HepG2 (cell line): Measurements from ENCODE around the gene NDUFAF5. TPM values are rescaled to one million over a fixed set of nuclear protein-coding genes. Genes with fewer than 3 reads are reported as not detected.

ENCODE experiments used
- ATF2 ChIP-seq: sonication (generic); formaldehyde crosslinking; IDR thresholded peaks from 2 replicates; pipeline ENCODE4 v1.4.0; 2020; ENCODE audit warnings: missing genetic modification reagents
- CAMTA2 ChIP-seq: sonication (generic); formaldehyde crosslinking; IDR thresholded peaks from 2 replicates; pipeline ENCODE4 v1.4.0; 2020; ENCODE audit warnings: mild to moderate bottlenecking, missing genetic modification reagents, borderline replicate concordance
- CEBPB ChIP-seq: IDR thresholded peaks from 2 replicates; pipeline ENCODE4 v1.6.1; 2011; ENCODE audit warnings: low read depth, low read length, improper control_type of control experiment, borderline replicate concordance
- EP300 ChIP-seq, 3 experiments: sonication (generic) in 1 of 3; formaldehyde crosslinking in 1 of 3; IDR thresholded peaks; 2 replicates each; pipeline versions ENCODE4 v1.5.1 to v1.6.1; 2011 to 2020; ENCODE audit warnings: low read depth in 2 of 3, low read length in 2 of 3, borderline replicate concordance in 1 of 3, improper control_type of control experiment in 1 of 3, mild to moderate bottlenecking in 1 of 3, missing genetic modification reagents in 1 of 3, moderate library complexity in 1 of 3
- FOXA3 ChIP-seq: IDR thresholded peaks from 2 replicates; pipeline ENCODE4 v1.6.1; 2016; ENCODE audit warnings: missing genetic modification reagents, missing compliant biosample characterization
- FOXJ3 ChIP-seq: sonication (generic); formaldehyde crosslinking; IDR thresholded peaks from 2 replicates; pipeline ENCODE4 v1.4.0; 2020; ENCODE audit warnings: missing genetic modification reagents, mild to moderate bottlenecking, borderline replicate concordance
- FUBP1 ChIP-seq: sonication (generic); formaldehyde crosslinking; IDR thresholded peaks from 2 replicates; pipeline ENCODE4 v1.5.1; 2020; ENCODE audit warnings: missing genetic modification reagents, mild to moderate bottlenecking, borderline replicate concordance
- GATAD1 ChIP-seq: IDR thresholded peaks from 2 replicates; pipeline ENCODE4 v1.6.1; 2016; ENCODE audit warnings: missing genetic modification reagents, missing compliant biosample characterization
- KMT2B ChIP-seq: IDR thresholded peaks from 2 replicates; pipeline ENCODE4 v1.6.1; 2016; ENCODE audit warnings: missing genetic modification reagents, missing compliant biosample characterization
- MEF2D ChIP-seq: sonication (generic); formaldehyde crosslinking; IDR thresholded peaks from 2 replicates; pipeline ENCODE4 v1.5.1; 2020; ENCODE audit warnings: mild to moderate bottlenecking, missing genetic modification reagents
- NFATC3 ChIP-seq: sonication (generic); formaldehyde crosslinking; IDR thresholded peaks from 2 replicates; pipeline ENCODE4 v1.5.1; 2020; ENCODE audit warnings: mild to moderate bottlenecking, missing genetic modification reagents
- NFIB ChIP-seq: sonication (generic); formaldehyde crosslinking; IDR thresholded peaks from 2 replicates; pipeline ENCODE4 v1.9.0; 2021; ENCODE audit warnings: missing genetic modification reagents, mild to moderate bottlenecking, borderline replicate concordance
- TARDBP ChIP-seq: sonication (generic); formaldehyde crosslinking; IDR thresholded peaks from 2 replicates; pipeline ENCODE4 v1.8.0; 2022; ENCODE audit warnings: mild to moderate bottlenecking, missing genetic modification reagents
- XRCC5 ChIP-seq: fragments of 200-400 bp; formaldehyde crosslinking; optimal IDR thresholded peaks from 2 replicates; pipeline ENCODE3; 2017; ENCODE audit warnings: mild to moderate bottlenecking, low read length
- ZBTB39 ChIP-seq: sonication (generic); formaldehyde crosslinking; IDR thresholded peaks from 2 replicates; pipeline ENCODE4 v1.5.0; 2020; ENCODE audit warnings: missing genetic modification reagents
- ZBTB44 ChIP-seq: sonication (generic); formaldehyde crosslinking; IDR thresholded peaks from 2 replicates; pipeline ENCODE4 v1.4.0; 2020; ENCODE audit warnings: missing genetic modification reagents
- ZGPAT ChIP-seq: IDR thresholded peaks from 2 replicates; pipeline ENCODE4 v1.6.1; 2016; ENCODE audit warnings: mild to moderate bottlenecking
- ZNF335 ChIP-seq: sonication (generic); formaldehyde crosslinking; IDR thresholded peaks from 2 replicates; pipeline ENCODE4 v1.4.0; 2020; ENCODE audit warnings: missing genetic modification reagents
- ZNF343 ChIP-seq: sonication (generic); formaldehyde crosslinking; IDR thresholded peaks from 2 replicates; pipeline ENCODE4 v1.4.0; 2020; ENCODE audit warnings: mild to moderate bottlenecking, missing genetic modification reagents
- ZNF547 ChIP-seq: sonication (generic); formaldehyde crosslinking; IDR thresholded peaks from 2 replicates; pipeline ENCODE4 v1.5.1; 2020; ENCODE audit warnings: mild to moderate bottlenecking, missing genetic modification reagents
- polyA plus RNA-seq, 8 experiments: library from polyadenylated mRNA; depleted of rRNA in 3 of 8; stranded (reverse) in 7 of 8; unstranded in 1 of 8; fragments of >200 nt; fragmentation: Illumina TruSeq in 4 of 8; extraction: Trizol in 4 of 8; gene quantifications; 2 replicates each; pipeline versions ENCODE4 v1.2.1 to v1.2.3, GENCODE V29; 2011 to 2016; ENCODE audit warnings: low read depth in 4 of 8, missing spikeins in 1 of 8, mixed read lengths in 1 of 8; ENCODE audit not compliant: insufficient read depth in 1 of 8
- total RNA-seq, 5 experiments: library from RNA; depleted of rRNA; stranded (reverse); fragments of >200 nt; fragmentation: Illumina TruSeq; extraction: Trizol; gene quantifications; 2 replicates each; pipeline ENCODE4 v1.2.3, GENCODE V29; 2016; ENCODE audit warnings: low read depth in 1 of 5

NDUFAF5 gene
- total and polyA plus RNA-seq, 2 of the 13 experiments (the other 11 are each of a cell fraction or from before 2014, with no cell fraction given) = 23.1 to 66.7 TPM

GRCh38 chr20:13788167-13788834 is 3.5 kb downstream of the NDUFAF5 start (continued):
- peak; percentile 22; the same call in 1 of the 2 replicates for TF ChIP-seq GATAD1 (CRISPR knock-in tag)
- TF ChIP-seq NFIB = no peak
- peak; percentile 71 for TF ChIP-seq XRCC5
- TF ChIP-seq CEBPB = peak; percentile 99
- no peak for TF ChIP-seq ZBTB44 (CRISPR knock-in tag)
- 0 out of 2 replicates have a peak, but pooled peaks have one; percentile 15 for TF ChIP-seq TARDBP (CRISPR knock-in tag)
- TF ChIP-seq FOXJ3 (CRISPR knock-in tag) = no peak; the same call in 1 of the 2 replicates
- peak; percentile 47; the same call in 1 of the 2 replicates for TF ChIP-seq FOXA3 (CRISPR knock-in tag)
- TF ChIP-seq EP300 (IDR thresholded peaks at IDR 0.05; ENCODE audit: low read depth in 2 of 2, low read length in 2 of 2) = peak in 1 of 2 experiments; percentile 10; a peak in 1 of 4 replicates
- TF ChIP-seq EP300 (CRISPR knock-in tag; IDR thresholded peaks at IDR 0.05; ENCODE audit: borderline replicate concordance) = no peak
- TF ChIP-seq ZNF547 (CRISPR knock-in tag) = 0 out of 2 replicates have a peak, but pooled peaks have one; percentile 53
- 0 out of 2 replicates have a peak, but pooled peaks have one; percentile 13 for TF ChIP-seq ZNF335 (CRISPR knock-in tag)
- peak; percentile 33; the same call in 1 of the 2 replicates for TF ChIP-seq FUBP1 (CRISPR knock-in tag)
- TF ChIP-seq CAMTA2 (CRISPR knock-in tag) = no peak
- 0 out of 2 replicates have a peak, but pooled peaks have one; percentile 41 for TF ChIP-seq KMT2B
- no peak for TF ChIP-seq ZBTB39 (CRISPR knock-in tag)
- TF ChIP-seq ZNF343 = no peak
- peak; percentile 87; the same call in 1 of the 2 replicates for TF ChIP-seq ATF2 (CRISPR knock-in tag)
- TF ChIP-seq NFATC3 (CRISPR knock-in tag) = no peak
- TF ChIP-seq ZGPAT = peak; percentile 55; the same call in 1 of the 2 replicates
- TF ChIP-seq MEF2D (CRISPR knock-in tag) = no peak
